ENCODE results near the gene GRIN1. TPM values are rescaled to one million over a fixed set of nuclear protein-coding genes. Genes with fewer than 3 reads are reported as not detected.

GRIN1 gene
- total RNA-seq, 2 donors from 2014 or later, result not detected

DNA sequence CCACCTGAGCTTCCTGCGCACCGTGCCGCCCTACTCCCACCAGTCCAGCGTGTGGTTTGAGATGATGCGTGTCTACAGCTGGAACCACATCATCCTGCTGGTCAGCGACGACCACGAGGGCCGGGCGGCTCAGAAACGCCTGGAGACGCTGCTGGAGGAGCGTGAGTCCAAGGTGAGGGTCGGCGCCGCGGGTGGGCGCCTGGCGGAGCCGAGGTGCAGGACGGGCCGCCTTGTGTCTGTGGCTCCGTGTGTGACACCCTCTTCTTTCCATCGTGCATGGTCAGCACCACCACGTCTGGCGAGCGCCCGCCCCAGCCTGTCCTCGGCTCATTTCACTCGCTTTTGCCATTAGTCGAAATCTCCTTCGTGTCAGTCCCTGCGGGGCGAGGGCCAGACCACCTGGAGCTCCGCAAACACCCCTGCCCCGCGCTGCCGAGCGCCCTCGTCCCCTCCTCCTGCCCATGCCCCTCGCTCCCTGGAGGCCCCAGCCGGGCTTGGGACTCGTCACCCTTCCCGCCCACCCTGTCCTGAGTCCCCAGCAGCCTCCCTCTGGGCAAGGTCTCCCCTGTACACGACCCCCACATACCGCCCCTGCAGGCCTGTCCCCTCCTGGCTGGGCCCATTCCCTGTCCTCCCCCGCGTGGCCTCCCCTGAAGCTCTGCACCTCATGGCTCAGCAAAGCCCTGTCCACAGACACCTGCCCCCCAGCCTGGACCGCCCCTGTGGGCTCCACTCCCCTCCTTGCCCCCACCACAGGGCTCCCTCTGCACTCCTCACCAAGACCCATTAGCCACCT is 7.0 kb downstream of the GRIN1 start:
- DNase-seq (ENCODE audit: low spot score) (no peak), ATAC-seq (ENCODE audit: insufficient number of reproducible peaks, low FRiP score, low read depth) (no peak)
- Histone ChIP-seq H3K4me1 (ENCODE audit: control insufficient read depth in 1 of 2, low read depth in 2 of 2) (no peaks in the 10 kb centered on the region), H3K36me3 (no peaks in the 10 kb centered on the region), H3K4me3 (no peak overlapping the region), H3K27ac (no peak overlapping the region), H3K27me3 (replicated peaks; ENCODE audit: insufficient read depth) (peaks cover under 1% of the 10 kb centered on the region), H3K9me3 (no peaks in the 10 kb centered on the region)
- TF ChIP-seq CTCF (IDR thresholded peaks at IDR 0.05), result no peak

DNA sequence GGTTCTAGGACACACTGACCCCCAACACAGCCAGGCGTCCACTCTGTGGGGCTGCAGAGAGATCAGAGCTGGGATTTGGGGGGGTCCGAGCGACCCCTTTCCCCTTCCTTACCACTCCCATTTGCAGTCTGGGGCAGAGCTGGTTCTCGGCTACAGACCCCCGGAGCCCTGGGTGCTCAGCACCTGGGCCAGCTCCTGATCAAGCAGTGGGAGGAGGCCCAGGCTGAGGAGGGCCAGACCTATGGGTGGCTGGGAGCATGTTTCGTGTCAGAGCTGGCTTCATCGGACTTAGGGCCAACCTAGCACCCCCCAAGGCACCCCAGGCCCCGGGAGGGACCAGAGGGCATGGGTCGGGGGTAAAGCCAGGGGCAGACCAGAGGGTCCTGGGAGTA is 7.6 kb downstream of the GRIN1 start:
- H3K36me3 ChIP-seq, result no peaks in the 10 kb centered on the region
- no peak overlapping the region for H3K4me3 ChIP-seq
- no peak for TF ChIP-seq CTCF (IDR thresholded peaks at IDR 0.05)
- H3K4me1 ChIP-seq (ENCODE audit: control insufficient read depth in 1 of 2, low read depth in 2 of 2), result no peaks in the 10 kb centered on the region
- no peaks in the 10 kb centered on the region for H3K9me3 ChIP-seq
- no peaks in the 10 kb centered on the region for H3K27me3 ChIP-seq (replicated peaks; ENCODE audit: insufficient read depth)
- no peak overlapping the region for H3K27ac ChIP-seq
- ATAC-seq (ENCODE audit: insufficient number of reproducible peaks, low FRiP score, low read depth), result no peak
- DNase-seq (ENCODE audit: low spot score), result no peak

DNA sequence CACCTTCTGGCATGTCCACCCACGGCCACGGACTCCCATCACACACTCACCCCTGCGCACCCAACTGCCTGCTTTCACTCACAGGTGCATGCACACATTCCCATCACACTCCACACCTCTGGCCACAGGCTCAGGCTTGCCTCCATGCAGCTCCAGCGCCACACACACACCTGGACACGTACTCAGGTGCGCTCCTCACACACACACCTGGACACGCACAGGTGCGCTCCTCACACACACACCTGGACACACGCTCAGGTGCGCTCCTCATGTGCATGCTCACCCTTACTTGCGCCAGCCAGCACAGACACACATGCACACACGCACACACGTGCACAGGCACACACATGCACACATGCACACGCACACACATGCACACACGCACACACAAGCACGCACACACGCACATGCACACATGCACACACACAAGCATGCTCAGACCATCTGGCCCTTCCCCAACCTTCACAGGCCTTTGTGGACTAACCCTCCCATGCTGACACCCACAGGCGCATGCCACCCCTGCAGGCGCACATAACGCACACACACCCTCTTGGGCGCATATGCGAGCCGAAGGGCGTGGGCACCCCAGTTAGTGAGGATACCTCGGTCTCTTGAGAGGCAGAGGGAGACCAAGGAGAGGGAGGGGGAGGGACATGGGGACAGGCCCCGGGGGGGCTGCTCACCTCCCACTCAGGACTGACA is 8.3 kb downstream of the GRIN1 start:
- ATAC-seq (ENCODE audit: insufficient number of reproducible peaks, low FRiP score, low read depth), result no peak
- H3K27me3 ChIP-seq (replicated peaks; ENCODE audit: insufficient read depth), result no peaks in the 10 kb centered on the region
- DNase-seq (ENCODE audit: low spot score), result no peak

GRCh38 chr9:137147793-137148160 is 8.8 kb downstream of the GRIN1 start:
- no peaks in the 10 kb centered on the region for H3K36me3 ChIP-seq
- no peak for ATAC-seq (ENCODE audit: insufficient number of reproducible peaks, low FRiP score, low read depth)
- no peaks in the 10 kb centered on the region for H3K27me3 ChIP-seq (replicated peaks; ENCODE audit: insufficient read depth)
- no peak overlapping the region for H3K27ac ChIP-seq
- H3K9me3 ChIP-seq, result no peaks in the 10 kb centered on the region
- H3K4me3 ChIP-seq, result no peak overlapping the region
- no peak for DNase-seq (ENCODE audit: low spot score)
- no peaks in the 10 kb centered on the region for H3K4me1 ChIP-seq (ENCODE audit: control insufficient read depth in 1 of 2, low read depth in 2 of 2)
- no peak for TF ChIP-seq CTCF (IDR thresholded peaks at IDR 0.05)

More for the DNA sequence above, 8.3 kb downstream of the GRIN1 start:
- Histone ChIP-seq H3K4me3 (no peak overlapping the region), H3K36me3 (no peaks in the 10 kb centered on the region), H3K4me1 (ENCODE audit: control insufficient read depth in 1 of 2, low read depth in 2 of 2) (no peaks in the 10 kb centered on the region), H3K9me3 (no peaks in the 10 kb centered on the region), H3K27ac (no peak overlapping the region)
- TF ChIP-seq CTCF (IDR thresholded peaks at IDR 0.05), result no peak

GRCh38 chr9:137148242-137148641 is 9.3 kb downstream of the GRIN1 start:
- DNase-seq (ENCODE audit: low spot score), result no peak
- no peak for TF ChIP-seq CTCF (IDR thresholded peaks at IDR 0.05)
- Histone ChIP-seq H3K27ac (no peak overlapping the region), H3K4me3 (no peak overlapping the region), H3K4me1 (ENCODE audit: control insufficient read depth in 1 of 2, low read depth in 2 of 2) (no peaks in the 10 kb centered on the region), H3K27me3 (replicated peaks; ENCODE audit: insufficient read depth) (no peaks in the 10 kb centered on the region), H3K36me3 (no peaks in the 10 kb centered on the region), H3K9me3 (no peaks in the 10 kb centered on the region)
- ATAC-seq (ENCODE audit: insufficient number of reproducible peaks, low FRiP score, low read depth), result no peak
